SK-N-SH (cell line): Measurements from ENCODE around the gene CREB5.

Experiments
- CTCF ChIP-seq: fragments of 200-600 bp; sonication (generic); IDR thresholded peaks from 2 replicates; pipeline ENCODE4 v1.6.1; 2017; ENCODE audit warnings: antibody characterized with exemption, mild to moderate bottlenecking, moderate library complexity
- EP300 ChIP-seq, 2 experiments: IDR thresholded peaks; 2 replicates each; pipeline versions ENCODE4 v1.4.0 to v1.6.1; 2012; ENCODE audit warnings: borderline replicate concordance in 1 of 2, low read depth in 1 of 2, low read length in 1 of 2
- POLR2AphosphoS5 ChIP-seq: IDR thresholded peaks from 2 replicates; pipeline ENCODE4 v1.6.1; 2012; ENCODE audit warnings: low read depth, low read length
- REST ChIP-seq: IDR thresholded peaks from 2 replicates; pipeline ENCODE4 v1.6.1; 2012; ENCODE audit warnings: mild to moderate bottlenecking, low read depth, low read length, moderate library complexity
- SMC3 ChIP-seq: IDR thresholded peaks from 2 replicates; pipeline ENCODE4 v1.6.1; 2012; ENCODE audit warnings: low read depth, low read length, improper control_type of control experiment

GRCh38 chr7:28748346-28748745, 336.0 kb downstream of the CREB5 start:
- TF ChIP-seq CTCF (no peak), POLR2AphosphoS5 (no peak), REST (no peak), EP300 (IDR thresholded peaks at IDR 0.05; ENCODE audit: borderline replicate concordance in 1 of 2, low read depth in 1 of 2, low read length in 1 of 2) (no peak), SMC3 (no peak)
